ENCODE results near the gene ATG9B. TPM values are rescaled to one million over a fixed set of nuclear protein-coding genes. Genes with fewer than 3 reads are reported as not detected.

Gene ATG9B
- total and polyA plus RNA-seq, 2 donors (not counting 1 experiment from before 2014, with no cell fraction given): 5.1 to 7.2 TPM

GRCh38 chr7:151057989-151058780 is 33.9 kb upstream of the ATG9B start:
- H3K27me3 ChIP-seq (replicated peaks in 1 of 4; ENCODE audit: control extremely low read depth in 1 of 4, control insufficient read depth in 3 of 4, insufficient read depth in 4 of 4, low read length in 3 of 4): no peaks in the 10 kb centered on the region
- intact Hi-C loops (cut with micrococcal nuclease): loop anchor here (1.0 to 5.0 kb wide), 7 partner anchors 30 to 1343 kb away; partner anchors contain the start of genes ABCB8, ABCF2, REPIN1 and ZNF862
- H4K20me1 ChIP-seq (ENCODE audit: control insufficient read depth, insufficient read depth, low read length, poor library complexity, severe bottlenecking): peaks cover 32% of the 10 kb centered on the region
- Mint-ChIP-seq H3K27ac (peak overlapping the region; percentile 94), H3K27me3 (no peaks in the 10 kb centered on the region), H3K4me3 (peak overlapping the region; percentile 96), H3K9me3 (ENCODE audit: insufficient read depth) (no peaks in the 10 kb centered on the region), H3K4me1 (peaks cover 36% of the 10 kb centered on the region)
- peaks cover 23 to 40% of the 10 kb centered on the region in 2 donors for H3K4me1 ChIP-seq (ENCODE audit: control insufficient read depth in 2 of 2, insufficient read depth in 2 of 2, low read length in 2 of 2)
- peak; percentile 98 for DNase-seq
- H3K9me3 ChIP-seq (ENCODE audit: control extremely low read depth in 1 of 3, control insufficient read depth in 2 of 3, insufficient read depth in 1 of 3, low read length in 2 of 3): no peaks in the 10 kb centered on the region
- ChIA-PET POLR2A (interaction anchor here (0.8 to 1.3 kb wide), 4 partner anchors 12 to 731 kb away, joined by 4 to 7 read pairs (median 6); partner anchors contain the start of gene ABCB8), CTCF (interaction anchor here (0.6 to 1.6 kb wide), 4 partner anchors 23 to 1453 kb away, joined by 3 to 6 read pairs (median 4); partner anchors contain the start of gene FASTK)
- ATAC-seq (ENCODE audit: low read depth): peak; percentile 92
- TF ChIP-seq CTCF (IDR thresholded peaks at IDR 0.05) (no peak), EZH2 (IDR thresholded peaks at IDR 0.05; ENCODE audit: borderline replicate concordance, insufficient read depth, low read depth, low read length, poor library complexity, severe bottlenecking) (no peak)
- H3K9ac ChIP-seq (ENCODE audit: low read length): peak overlapping the region; percentile 89
- peak overlapping the region; percentile 100 for H3K4me2 ChIP-seq (replicated peaks; ENCODE audit: low read depth, low read length, poor library complexity, severe bottlenecking)
- H3K36me3 ChIP-seq (replicated peaks in 1 of 2; ENCODE audit: control extremely low read depth in 1 of 2, control insufficient read depth in 1 of 2, extremely low read depth in 1 of 2, insufficient read depth in 2 of 2, low read length in 1 of 2): no peaks in the 10 kb centered on the region
- H3K27ac ChIP-seq (ENCODE audit: low read length in 2 of 2): peak overlapping the region; percentile 79 to 82
- H3K79me2 ChIP-seq (ENCODE audit: control insufficient read depth, insufficient read depth, low read length): peaks cover 37% of the 10 kb centered on the region
- peak overlapping the region; percentile 98 for H2AFZ ChIP-seq (ENCODE audit: insufficient read depth, low read depth, low read length, poor library complexity, severe bottlenecking)
- H3K4me3 ChIP-seq (ENCODE audit: control extremely low read depth in 1 of 5, extremely low read depth in 1 of 5, insufficient read depth in 1 of 5, low read depth in 2 of 5, low read length in 4 of 5): peak overlapping the region; percentile 67 to 90 (median 73)
- WGBS (ENCODE audit: insufficient coverage): 1% methylated on average over 45 of the region's 46 CpGs
